Stomach (tissue), 4 donors: Measurements from ENCODE around the gene PARG.
"Not testable (repeated sequence)": the region's sequence is repeated elsewhere in the genome, so short reads cannot be mapped to it uniquely, and the experiment has no call there.

Experiments used
- EP300 ChIP-seq: sonication (generic); formaldehyde crosslinking; IDR thresholded peaks from one replicate; pipeline ENCODE4 v1.6.1; 2017; ENCODE audit warnings: antibody characterized with exemption
- POLR2A ChIP-seq, 4 donors: fragments of 450-650 bp; IDR thresholded peaks; one replicate each; pipeline ENCODE4 v1.6.1; 2016; ENCODE audit warnings: antibody characterized with exemption in 4 of 4, control low read depth in 2 of 4, mild to moderate bottlenecking in 1 of 4, moderate library complexity in 1 of 4
- POLR2AphosphoS5 ChIP-seq, 3 donors: sonication (generic); formaldehyde crosslinking; IDR thresholded peaks; one replicate each; pipeline ENCODE4 v1.6.1; 2016; ENCODE audit warnings: antibody characterized with exemption in 3 of 3
- TF ChIP-seq, protein P1 (sequence below), 7 experiments: fragments of 450-650 bp in 4 of 7; fragments of 200-600 bp in 3 of 7; sonication (generic) in 3 of 7; IDR thresholded peaks; one replicate each; pipeline ENCODE4 v1.5.1; 2016 to 2019; ENCODE audit warnings: antibody characterized with exemption in 7 of 7, control low read depth in 2 of 7, mild to moderate bottlenecking in 1 of 7

DNA sequence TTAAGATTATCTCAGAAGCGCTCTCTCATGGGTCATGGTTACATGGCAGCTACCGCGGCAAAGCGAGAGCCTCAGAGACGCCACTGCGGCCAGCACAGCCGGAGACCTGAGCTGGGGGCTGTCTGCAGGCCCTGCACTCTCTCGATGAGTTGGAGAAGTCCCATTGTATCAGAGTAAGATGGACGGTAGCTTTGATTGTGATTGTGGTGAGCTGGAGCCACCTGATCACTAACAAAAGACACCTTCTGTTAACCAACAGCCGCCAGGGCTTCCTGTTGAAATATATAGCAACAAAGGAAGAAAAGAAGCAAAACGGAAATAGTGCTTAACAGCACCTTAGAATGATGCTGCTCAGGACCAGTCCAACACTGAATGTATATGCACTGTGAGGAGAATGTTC lies 170.8 kb downstream of the PARG start:
- TF ChIP-seq, protein P1, sequence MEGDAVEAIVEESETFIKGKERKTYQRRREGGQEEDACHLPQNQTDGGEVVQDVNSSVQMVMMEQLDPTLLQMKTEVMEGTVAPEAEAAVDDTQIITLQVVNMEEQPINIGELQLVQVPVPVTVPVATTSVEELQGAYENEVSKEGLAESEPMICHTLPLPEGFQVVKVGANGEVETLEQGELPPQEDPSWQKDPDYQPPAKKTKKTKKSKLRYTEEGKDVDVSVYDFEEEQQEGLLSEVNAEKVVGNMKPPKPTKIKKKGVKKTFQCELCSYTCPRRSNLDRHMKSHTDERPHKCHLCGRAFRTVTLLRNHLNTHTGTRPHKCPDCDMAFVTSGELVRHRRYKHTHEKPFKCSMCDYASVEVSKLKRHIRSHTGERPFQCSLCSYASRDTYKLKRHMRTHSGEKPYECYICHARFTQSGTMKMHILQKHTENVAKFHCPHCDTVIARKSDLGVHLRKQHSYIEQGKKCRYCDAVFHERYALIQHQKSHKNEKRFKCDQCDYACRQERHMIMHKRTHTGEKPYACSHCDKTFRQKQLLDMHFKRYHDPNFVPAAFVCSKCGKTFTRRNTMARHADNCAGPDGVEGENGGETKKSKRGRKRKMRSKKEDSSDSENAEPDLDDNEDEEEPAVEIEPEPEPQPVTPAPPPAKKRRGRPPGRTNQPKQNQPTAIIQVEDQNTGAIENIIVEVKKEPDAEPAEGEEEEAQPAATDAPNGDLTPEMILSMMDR (IDR thresholded peaks at IDR 0.05): not testable (repeated sequence)
- not testable (repeated sequence) for TF ChIP-seq POLR2A (IDR thresholded peaks at IDR 0.05); EP300; POLR2AphosphoS5 (IDR thresholded peaks at IDR 0.05)
